Stimulated activated CD4-positive, alpha-beta T cell treated with anti-CD3 and anti-CD28 coated beads, Interleukin-4, amount 100 ng/mL, for 24 hours (primary cell): ENCODE data around the gene UNC45B.
A peak's percentile ranks its signal among the peaks of the same experiment; 100 is the strongest.
"Not testable (repeated sequence)": the region's sequence is repeated elsewhere in the genome, so short reads cannot be mapped to it uniquely, and the experiment has no call there.

Experiments
- DNase-seq: peaks from one replicate; pipeline ENCODE4 v3.0.0-alpha.2; 2020

Gene UNC45B

DNA sequence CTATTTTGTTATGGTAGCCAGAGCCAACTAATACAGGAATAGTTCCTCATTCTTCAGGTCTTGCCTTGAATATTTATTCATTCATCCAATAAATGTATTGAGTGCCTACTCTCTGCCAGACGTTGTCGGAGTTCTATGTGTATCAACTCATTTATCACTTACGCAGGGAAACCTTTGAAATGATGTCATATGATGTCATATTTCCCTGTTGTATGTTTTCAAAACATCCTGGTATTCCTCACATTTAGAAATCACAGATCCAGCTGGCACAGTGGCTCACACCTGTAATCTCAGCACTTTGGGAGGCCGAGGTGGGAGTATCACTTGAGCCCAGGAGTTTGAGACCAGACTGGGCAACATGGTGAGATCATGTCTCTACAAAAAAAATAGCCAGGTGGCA lies 2.8 kb upstream of the UNC45B start:
- no peak for DNase-seq

DNA sequence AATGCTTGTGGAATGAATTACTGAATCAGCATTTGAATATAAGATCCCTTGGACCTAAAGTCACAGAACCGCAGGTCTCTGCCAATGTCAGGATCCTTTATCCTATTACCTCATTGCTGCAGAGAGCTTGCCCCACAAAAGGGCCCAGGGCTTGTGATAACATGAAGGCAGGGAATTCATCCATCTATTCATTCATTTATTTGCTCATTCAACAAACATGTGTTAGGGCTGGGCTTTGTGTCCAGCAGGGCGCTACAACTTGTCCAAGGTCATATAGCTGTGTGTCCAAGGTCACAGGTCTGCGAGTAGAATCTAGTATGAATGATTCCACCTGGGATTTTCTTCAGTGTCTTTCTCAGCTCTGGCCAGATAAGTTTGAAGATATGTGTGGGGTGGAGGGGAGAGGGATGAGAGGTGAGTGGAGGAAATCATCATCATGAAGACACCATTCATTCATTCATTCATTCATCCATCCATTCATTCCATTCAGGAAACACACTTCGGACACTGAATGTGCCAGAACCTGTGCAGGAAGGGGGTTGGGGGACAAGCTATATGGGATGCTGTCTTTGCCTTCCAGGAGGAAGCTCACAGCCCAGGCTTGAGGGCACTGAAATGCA lies 1.3 kb upstream of the UNC45B start:
- no peak for DNase-seq

DNA sequence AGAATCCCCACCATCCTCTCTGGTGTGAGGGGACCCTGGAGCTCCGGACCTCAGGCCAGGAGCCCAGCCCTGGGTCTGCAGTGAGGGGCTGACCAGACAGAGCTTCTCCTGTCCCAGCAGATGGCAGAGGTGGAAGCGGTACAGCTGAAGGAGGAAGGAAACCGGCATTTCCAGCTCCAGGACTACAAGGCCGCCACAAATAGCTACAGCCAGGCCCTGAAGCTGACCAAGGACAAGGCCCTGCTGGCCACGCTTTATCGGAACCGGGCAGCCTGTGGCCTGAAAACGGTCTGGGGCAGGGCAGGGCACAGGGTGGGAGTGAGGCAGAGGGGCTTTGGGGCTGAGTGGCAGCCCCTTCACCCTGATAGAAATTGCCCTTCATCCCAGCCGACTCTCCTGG lies 527 bp downstream of the UNC45B start:
- DNase-seq: no peak

DNA sequence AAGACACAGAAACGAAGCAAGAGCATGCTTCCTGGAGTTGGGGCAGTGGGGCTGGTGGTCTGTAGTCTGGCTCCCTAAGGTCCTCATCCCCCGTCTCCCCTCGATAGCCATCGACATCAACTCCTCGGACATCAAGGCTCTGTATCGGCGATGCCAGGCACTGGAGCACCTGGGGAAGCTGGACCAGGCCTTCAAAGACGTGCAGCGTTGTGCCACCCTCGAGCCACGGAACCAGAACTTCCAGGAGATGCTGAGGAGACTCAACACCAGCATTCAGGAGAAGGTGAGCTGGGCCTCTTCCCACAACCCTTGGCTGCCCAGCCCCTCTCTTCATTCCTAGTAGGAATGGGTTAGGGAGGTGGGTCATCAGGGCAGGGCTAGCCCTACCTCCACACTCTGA lies 2.3 kb downstream of the UNC45B start:
- DNase-seq: no peak

DNA sequence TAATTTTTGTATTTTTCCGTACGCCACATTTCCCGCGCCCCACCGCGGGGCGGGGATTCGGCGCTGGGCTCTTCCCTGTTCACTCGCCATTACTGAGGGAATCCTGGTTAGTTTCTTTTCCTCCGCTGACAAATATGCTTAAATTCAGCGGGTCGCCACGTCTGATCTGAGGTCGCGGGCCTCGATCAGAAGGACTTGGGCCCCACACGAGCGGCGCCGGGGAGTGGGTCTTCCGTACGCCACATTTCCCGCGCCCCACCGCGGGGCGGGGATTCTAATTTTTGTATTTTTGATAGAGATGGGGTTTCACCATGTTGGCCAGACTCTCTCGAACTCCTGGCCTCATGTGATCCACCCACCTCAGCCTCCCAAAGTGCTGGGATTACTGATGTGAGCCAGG lies 3.5 kb downstream of the UNC45B start:
- not testable (repeated sequence) for DNase-seq

DNA sequence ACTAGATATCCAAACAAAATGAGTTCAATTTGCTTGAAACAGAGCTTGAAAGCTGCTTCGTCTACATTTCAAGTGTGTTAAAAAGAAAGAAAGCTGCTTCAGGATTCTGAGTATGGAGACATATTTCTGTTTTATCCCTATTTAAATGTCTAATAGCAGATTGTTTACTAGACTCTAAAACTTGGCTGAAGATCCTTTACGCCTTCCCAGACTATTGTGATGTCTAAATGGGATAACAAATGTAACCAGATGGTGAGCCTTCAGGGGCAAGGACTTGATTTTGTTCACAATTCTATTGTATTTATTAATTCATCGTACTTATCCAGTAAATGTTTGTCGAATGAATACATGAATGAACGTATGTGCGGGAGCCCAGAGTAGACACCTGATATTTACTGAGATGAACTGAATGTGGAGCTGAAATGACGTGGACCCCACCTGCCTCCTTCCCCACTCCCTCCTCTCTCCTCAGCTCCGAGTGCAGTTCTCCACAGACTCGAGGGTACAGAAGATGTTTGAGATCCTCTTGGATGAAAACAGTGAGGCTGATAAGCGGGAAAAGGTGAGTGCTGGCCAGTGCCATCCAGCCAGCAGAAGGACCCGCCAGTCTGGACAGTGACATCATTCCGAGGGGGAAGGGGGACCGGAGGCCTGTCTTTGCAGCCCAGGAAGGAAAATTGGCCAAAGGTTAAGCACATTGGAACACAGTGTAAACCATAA lies 5.0 kb downstream of the UNC45B start:
- DNase-seq: no peak

DNA sequence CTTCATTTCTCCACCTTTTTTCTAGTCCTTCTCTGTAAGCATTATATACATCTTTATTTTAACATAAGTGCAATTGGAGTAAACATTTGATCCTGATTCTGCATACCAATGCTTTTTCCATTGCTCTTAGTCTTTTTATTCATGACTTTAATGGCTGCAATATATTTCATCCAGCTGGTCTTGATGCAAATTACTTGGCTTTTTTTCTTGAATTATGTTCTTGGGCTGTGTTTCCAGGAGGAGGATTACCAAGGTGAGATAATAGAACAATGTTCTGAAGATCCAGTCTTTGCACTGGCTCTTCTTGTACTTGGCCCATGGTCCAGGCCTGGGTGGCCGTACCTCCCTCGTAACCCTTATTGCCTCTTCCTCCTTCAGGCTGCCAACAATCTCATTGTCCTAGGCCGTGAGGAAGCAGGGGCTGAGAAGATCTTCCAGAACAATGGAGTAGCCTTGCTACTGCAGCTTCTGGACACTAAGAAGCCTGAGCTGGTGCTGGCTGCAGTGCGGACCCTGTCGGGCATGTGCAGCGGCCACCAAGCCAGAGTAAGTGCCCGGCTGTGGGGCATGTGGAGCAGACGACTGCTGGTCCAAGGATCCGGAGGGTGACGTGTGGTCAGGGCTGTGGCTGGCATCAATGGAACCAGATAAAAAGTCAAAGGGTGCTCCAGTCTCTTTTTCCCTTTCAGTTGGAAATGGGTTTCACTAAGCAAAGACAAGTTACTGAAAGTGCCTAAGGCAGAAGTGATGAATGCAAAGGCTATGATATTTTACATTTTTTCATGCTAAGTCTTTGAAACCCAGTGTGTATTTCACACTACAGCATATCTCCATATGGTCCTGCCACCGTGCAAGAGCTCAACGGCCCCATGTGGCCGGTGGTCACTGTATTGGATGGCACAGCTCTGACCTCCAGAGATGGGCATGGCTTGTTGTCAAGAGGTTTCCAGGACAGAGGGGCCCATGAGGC lies 6.9 kb downstream of the UNC45B start:
- no peak for DNase-seq

DNA sequence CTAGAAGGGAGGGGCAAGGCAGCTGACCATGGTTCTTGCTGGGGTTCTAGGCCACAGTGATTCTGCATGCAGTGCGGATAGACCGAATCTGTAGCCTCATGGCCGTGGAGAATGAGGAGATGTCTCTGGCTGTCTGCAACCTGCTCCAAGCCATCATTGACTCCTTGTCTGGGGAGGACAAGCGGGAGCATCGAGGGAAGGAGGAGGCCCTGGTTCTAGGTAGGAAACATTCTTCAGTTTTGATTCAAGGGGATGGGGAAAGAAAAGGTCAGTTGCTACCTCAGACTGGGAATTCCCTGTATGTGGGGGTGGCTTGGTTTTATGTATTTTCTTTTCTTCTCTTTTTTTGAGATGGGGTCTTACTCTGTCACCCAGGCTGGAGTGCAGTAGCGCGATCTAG lies 7.6 kb downstream of the UNC45B start:
- no peak for DNase-seq

DNA sequence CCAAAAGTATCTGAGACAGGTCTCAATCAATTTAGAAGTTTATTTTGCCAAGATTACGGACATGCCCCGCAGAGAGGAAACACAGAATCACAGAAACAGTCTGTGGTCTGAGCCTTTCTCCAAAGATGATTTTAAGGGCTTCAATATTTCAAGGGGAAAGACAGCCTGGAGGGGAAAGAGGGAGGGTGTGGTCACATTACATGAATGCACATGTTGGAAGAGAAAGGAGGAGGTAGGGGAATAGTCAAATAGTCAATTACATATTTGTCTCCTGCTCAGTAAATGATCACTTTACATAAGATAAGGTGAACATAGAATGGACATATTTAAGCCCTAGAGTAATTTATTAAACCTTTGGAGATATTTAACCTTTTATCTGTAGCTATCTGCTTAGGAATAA lies 12.3 kb downstream of the UNC45B start:
- no peak for DNase-seq

DNA sequence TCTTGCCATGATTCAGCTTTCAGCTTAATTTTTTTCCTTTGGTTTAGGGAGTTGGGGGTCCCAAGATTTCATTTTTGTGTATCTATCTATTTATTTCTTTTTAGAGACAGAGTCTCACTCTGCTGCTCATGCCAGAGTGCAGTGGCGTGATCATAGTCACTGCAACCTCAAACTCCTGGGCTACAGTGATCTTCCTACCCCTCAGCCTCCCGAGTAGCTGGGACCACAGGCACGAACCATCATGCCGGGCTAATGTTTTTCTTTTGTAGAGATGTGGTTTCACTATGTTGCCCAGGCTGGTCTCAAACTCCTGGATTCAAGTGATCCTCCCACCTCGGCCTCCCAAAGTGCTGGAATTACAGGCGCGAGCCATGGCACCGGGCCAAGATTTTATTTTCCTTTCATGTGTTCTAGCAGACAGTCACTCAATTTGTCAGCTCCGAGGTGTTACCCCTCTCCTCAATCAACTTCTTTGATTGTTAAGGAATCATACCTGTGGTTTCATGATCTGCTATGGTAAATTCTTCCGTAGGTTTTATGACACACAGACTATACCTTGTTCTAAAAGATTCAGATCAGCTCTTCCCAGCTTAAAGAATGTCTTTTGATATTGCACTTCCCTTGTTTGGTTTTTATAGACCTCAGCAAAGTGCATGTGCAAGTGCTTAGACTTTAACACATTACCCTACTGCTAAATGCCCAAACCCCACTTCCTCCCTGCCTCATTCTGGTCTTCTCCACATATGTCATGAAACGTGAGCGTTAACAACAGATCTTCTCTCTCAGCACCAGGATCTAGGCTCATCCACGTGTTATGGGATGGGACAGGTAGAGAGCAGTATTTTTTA lies 13.0 kb downstream of the UNC45B start:
- DNase-seq: peak; percentile 39

DNA sequence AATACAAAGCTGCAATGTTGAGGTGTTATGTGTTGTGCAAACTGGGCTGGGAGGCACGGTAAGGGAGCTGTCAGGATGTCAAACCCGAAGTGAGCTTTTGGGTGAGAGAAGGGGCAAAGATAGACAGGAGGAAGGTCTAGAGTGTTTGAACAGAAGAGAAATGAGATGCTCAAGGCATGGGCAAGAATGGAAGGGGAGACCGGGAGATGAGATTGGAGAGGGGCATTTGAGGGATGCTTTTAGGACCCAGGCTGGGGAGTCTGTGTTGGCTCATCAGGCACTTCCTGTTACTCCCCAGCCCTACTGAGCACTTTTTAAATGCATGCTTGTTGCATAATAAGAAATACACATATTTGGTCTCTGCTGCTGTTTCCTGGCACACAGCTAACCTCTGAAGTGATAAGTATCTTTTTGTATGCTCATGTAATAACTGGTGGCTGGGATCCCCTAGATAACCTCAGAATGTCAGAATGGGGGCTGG lies 13.7 kb downstream of the UNC45B start:
- DNase-seq: no peak

DNA sequence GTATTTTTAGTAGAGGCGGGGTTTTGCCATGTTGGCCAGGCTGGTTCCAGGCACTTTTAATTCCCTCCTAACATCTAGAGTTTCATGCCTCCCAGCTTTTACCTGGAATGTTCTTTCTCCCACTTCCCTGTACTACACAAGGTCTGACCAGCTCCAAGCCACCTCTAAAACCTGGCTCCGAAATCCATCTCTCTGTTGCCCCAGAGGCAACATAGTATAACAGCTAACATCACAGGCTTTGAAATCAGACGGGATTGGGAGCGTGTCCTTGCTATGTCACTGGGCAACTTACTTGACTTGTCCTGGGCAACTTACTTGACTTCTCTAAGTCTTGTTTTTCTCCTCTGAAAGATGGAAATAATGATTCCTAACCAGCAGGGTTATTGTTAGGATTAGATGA lies 15.1 kb downstream of the UNC45B start:
- DNase-seq: no peak

DNA sequence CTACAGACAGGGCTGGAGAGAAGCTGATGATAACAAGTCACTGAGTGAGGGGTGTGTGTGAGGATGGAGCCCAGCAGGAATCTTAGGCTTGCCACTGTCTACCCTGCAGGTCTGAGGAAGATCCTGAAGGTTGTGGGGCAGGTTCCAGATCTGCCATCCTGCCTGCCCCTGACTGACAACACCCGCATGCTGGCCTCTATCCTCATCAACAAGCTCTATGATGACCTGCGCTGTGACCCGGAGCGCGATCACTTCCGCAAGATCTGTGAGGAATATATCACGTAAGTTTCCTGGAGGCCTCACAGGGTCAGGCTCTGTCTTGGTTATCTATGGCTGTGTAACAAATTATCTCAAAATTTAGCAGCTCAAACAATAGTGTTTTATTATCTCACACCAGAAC lies 16.3 kb downstream of the UNC45B start:
- no peak for DNase-seq

DNA sequence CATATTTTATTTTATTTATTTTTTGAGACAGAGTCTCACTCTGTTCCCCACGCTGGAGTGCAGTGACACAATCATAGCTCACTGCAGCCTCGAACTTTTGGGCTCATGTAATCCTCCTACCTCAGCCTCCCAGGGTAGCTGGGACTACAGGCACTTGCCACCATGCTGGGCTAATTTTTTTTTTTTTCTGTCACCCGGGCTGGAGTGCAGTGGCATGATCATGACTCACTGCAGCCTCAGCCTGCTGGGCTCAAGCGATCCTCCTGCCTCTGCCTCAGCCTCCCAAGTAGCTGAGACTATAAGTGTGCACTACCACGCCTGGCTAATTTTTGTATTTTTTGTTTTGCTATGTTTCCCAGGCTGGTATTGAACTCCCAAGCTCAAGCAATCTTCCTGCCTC lies 17.1 kb downstream of the UNC45B start:
- no peak for DNase-seq

DNA sequence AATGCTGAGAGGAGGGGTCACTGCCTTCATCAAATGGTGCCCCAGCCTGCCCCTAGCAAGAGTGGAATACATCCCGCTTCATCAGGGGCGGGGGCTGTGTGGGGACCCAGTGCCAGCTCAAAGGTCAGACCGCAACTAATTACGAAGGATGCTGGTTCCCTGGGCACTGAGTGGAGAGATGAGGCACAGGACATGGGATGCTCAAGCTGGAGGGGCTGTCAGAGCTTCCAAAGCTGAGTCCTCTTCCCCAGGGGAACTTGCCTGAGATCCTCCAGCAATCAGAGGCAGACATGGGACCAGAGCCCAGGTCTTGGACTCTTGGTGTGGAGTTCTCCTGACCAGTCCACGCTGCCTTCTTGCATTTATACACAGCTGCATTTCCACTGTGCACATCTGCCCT lies 18.9 kb downstream of the UNC45B start:
- DNase-seq: no peak

DNA sequence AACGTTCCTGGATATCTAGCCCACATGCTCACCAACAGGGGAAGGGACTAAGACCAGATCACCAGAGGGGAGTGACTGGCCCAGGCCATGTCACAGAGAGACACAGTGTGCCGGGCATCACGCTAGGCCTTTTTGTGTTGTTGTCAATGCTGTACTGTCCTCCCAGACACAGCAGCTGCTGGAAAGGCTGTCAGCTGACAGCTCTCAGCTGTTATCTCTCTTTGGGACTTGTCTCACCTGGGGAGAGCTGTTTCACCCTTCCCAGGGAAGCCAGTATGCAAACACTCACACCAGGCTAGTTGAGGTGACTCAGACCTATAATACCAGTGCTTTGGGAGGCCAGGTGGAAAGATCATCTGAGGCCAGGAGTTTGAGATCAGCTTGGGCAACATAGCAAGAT lies 19.4 kb downstream of the UNC45B start:
- DNase-seq: no peak

DNA sequence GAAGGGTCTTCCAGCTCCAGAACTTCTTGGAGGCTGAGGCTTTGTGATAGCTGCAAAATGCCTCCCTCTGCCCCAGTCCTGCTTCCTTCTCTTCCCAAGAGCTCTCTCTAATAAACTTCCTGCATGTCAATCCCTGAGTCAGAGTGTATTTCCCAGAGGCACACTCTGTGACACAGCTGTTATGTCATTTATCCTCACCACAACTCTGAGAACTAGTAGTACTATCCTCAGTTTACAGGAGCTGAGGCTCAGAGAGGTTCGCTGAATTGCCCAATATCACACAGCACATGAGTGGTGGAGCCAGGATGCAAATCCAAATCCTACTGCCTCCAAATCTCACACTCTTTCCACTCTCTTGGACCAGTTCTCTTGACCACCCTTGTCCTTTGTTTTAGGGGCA lies 20.0 kb downstream of the UNC45B start:
- DNase-seq: no peak

DNA sequence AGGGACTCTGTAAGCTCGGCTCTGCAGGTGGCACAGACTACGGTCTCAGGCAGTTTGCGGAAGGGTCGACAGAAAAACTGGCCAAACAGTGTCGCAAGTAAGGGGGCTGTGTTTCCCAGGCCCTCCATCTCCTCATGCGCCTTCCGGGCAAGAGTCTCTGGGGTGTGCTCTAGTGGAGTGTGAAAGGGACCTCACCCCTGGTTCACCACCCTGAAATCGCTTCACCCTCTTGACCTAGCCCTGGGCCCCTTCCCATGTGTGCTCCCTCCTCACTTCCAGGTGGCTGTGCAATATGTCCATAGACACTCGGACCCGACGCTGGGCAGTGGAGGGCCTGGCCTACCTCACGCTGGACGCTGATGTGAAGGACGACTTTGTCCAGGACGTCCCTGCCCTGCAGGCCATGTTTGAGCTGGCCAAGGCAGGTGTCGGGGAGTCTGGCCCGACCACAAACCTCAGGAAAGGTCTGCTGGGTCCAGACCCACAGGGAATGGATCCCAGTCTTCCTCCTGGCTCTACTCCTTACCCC lies 22.3 kb downstream of the UNC45B start:
- no peak for DNase-seq

DNA sequence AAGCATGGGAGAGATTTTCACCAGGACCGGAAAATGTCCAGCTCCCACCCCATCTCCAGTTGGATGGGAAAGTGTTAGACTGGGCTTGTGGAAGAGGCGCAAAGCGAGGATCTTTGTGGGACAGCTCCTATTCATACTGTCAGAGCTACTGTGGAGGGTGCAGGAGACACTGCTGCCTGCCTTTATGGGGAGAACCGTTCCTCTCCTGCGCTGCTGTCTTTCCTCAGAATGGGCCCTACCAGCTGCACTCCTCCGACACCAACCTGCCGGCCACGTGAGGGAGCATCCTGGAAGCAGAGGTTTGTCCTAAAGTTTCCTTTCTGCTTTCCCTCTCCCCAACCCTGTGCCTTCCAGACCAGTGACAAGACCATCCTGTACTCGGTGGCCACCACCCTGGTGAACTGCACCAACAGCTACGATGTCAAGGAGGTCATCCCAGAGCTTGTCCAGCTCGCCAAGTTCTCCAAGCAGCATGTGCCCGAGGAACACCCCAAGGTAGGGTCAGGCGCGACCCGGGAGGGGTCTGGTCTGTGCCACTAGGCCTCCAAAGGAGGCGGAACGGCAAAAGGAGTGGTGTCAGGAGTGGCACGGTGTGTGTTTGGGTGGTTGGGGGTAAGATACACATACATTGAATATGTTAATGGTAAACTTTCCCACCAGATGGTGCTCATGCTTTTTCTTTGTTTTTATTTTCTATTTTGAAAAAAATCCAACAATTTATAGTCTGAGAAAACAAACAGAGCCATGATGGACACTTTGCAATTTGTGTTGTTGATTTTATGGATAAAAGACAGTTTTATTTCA lies 23.6 kb downstream of the UNC45B start:
- DNase-seq: no peak

DNA sequence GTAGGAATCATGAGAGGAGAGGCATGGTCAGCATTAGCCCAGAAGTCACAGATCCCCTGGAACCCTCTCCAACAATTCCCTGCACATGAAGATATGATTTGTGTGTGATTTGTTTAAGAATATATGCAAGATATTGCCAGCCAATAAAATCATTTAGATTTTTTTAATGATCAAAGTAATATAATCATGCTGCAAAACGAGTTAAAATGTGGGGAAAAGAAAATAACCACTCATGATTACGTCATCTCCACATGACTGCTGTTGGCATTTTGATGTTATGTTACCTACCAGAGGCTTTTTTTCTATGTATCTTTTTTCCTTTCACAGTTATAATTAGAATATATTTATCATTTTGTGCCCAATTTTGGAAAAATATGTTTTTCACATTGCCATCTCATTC lies 24.2 kb downstream of the UNC45B start:
- no peak for DNase-seq

DNA sequence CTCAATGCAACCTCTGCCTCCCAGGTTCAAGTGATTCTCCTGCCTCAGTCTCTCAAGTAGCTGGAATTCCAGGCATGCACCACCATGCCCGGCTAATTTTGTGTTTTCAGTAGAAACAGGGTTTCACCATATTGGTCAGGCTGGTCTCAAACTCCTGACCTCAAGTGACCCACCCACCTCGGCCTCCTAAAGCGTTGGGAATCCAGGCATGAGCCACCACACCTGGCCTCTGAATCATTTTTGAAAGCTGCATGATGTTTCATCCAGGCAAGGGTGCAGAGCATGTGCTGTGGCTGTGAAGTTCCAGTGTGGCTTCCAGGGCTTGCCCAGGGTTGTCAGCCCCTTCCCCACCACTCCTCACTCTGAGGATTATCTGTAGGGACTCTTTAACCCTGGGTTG lies 24.7 kb downstream of the UNC45B start:
- not testable (repeated sequence) for DNase-seq
